ENCODE results near the gene SHC3.

SHC3 gene

DNA sequence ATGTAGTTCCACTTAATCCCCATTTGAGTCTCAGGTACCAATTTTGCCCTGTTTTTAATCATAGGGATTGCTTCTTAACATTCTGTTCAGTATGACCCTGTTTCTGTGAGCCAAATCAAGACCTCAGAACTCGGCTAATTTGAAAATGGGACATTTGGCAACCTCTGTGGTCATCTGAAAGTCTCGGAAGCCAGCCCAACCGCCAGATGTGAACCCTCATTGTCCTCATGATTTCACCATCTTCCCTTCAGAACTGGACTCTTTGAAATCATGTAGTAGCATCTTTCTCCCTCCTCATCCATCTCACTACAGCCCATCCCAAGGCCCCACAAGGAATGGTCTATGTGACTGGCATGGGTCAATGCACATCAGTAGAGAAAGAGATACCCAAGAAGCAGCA is 98.4 kb downstream of the SHC3 start:
- Histone ChIP-seq H3K9me3 (ENCODE audit: severe bottlenecking) (no peaks in the 10 kb centered on the region), H3K4me3 (ENCODE audit: severe bottlenecking) (no peak overlapping the region), H3K36me3 (ENCODE audit: low read depth) (no peaks in the 10 kb centered on the region), H3K27me3 (ENCODE audit: insufficient read depth, poor library complexity, severe bottlenecking) (no peaks in the 10 kb centered on the region), H3K4me1 (ENCODE audit: insufficient read depth, poor library complexity, severe bottlenecking) (no peaks in the 10 kb centered on the region), H3K27ac (ENCODE audit: poor library complexity, severe bottlenecking) (no peak overlapping the region)
- no peak for DNase-seq (ENCODE audit: low spot score)
- TF ChIP-seq, protein P1, sequence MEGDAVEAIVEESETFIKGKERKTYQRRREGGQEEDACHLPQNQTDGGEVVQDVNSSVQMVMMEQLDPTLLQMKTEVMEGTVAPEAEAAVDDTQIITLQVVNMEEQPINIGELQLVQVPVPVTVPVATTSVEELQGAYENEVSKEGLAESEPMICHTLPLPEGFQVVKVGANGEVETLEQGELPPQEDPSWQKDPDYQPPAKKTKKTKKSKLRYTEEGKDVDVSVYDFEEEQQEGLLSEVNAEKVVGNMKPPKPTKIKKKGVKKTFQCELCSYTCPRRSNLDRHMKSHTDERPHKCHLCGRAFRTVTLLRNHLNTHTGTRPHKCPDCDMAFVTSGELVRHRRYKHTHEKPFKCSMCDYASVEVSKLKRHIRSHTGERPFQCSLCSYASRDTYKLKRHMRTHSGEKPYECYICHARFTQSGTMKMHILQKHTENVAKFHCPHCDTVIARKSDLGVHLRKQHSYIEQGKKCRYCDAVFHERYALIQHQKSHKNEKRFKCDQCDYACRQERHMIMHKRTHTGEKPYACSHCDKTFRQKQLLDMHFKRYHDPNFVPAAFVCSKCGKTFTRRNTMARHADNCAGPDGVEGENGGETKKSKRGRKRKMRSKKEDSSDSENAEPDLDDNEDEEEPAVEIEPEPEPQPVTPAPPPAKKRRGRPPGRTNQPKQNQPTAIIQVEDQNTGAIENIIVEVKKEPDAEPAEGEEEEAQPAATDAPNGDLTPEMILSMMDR (IDR thresholded peaks at IDR 0.05; ENCODE audit: poor library complexity, severe bottlenecking), result no peak
- no peak for ATAC-seq (ENCODE audit: low read depth)

DNA sequence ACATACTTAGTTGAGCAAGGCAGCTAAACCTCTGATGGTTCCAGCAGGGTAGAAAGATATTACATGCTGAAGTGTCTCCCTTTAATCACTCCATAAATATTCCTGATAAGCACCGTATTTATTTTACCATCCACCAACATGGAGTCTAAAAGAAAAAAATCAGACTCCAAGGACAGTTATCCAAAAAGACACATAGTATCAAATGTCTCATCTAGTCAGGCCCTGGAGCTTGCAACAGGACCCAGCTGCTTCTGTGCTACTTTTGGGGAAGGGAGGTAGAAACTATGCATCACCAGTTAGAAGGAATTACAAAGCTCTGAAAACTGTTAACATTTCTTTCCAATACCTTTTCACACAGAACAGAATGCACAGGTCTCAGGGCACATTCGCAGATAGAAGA is 99.2 kb downstream of the SHC3 start:
- Histone ChIP-seq H3K9me3 (ENCODE audit: severe bottlenecking) (no peaks in the 10 kb centered on the region), H3K4me3 (ENCODE audit: severe bottlenecking) (no peak overlapping the region)
- no peak for ATAC-seq (ENCODE audit: low read depth)

DNA sequence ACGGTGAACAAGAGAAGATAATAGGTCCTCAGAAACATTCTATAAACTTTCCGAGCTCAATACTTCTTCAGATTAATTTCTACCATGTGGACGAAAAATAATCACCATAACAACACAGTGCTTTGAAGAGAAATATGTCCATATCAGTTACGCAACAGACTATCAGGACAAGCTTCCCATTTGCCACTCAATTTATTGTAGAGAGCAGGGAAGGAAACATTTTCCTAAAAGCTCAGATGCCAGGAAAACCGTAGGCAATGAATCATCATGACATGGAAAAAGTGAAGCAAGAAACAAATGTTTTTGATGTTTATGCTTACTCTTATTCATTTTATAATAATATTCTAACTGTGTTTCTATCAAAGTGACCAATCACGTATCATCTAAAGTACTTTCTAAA is 99.8 kb downstream of the SHC3 start:
- Histone ChIP-seq H3K27me3 (ENCODE audit: insufficient read depth, poor library complexity, severe bottlenecking) (no peaks in the 10 kb centered on the region), H3K27ac (ENCODE audit: poor library complexity, severe bottlenecking) (no peak overlapping the region), H3K36me3 (ENCODE audit: low read depth) (no peaks in the 10 kb centered on the region), H3K4me1 (ENCODE audit: insufficient read depth, poor library complexity, severe bottlenecking) (no peaks in the 10 kb centered on the region), H3K4me3 (ENCODE audit: severe bottlenecking) (no peak overlapping the region), H3K9me3 (ENCODE audit: severe bottlenecking) (no peaks in the 10 kb centered on the region)
- no peak for DNase-seq (ENCODE audit: low spot score)
- ATAC-seq (ENCODE audit: low read depth), result no peak
- TF ChIP-seq, protein P1 (IDR thresholded peaks at IDR 0.05; ENCODE audit: poor library complexity, severe bottlenecking), result no peak

More for the DNA sequence above, 99.2 kb downstream of the SHC3 start:
- H3K36me3 ChIP-seq (ENCODE audit: low read depth), result no peaks in the 10 kb centered on the region
- TF ChIP-seq, protein P1 (IDR thresholded peaks at IDR 0.05; ENCODE audit: poor library complexity, severe bottlenecking), result no peak
- DNase-seq (ENCODE audit: low spot score), result no peak
- no peaks in the 10 kb centered on the region for H3K27me3 ChIP-seq (ENCODE audit: insufficient read depth, poor library complexity, severe bottlenecking)
- H3K4me1 ChIP-seq (ENCODE audit: insufficient read depth, poor library complexity, severe bottlenecking), result no peaks in the 10 kb centered on the region
- no peak overlapping the region for H3K27ac ChIP-seq (ENCODE audit: poor library complexity, severe bottlenecking)

DNA sequence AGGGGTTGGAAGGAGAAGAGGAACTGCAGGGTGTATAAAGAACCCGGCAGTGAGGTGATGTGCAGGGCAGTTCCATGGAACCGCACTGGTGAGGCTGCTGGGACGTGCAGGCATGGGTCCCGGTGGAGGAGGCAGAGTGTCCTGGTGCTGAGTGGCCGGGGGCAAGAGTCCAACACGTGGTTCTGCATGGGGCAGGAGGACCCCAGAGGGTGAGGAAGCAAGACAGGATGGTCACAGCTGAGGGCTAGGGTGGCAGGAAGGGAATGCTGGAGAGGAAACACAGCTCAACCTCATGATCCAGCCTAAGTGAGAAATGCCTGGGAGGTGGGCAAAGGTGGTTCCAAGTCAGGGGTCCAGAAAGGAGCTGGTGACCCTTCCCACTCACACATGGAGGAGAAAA is 100.2 kb downstream of the SHC3 start:
- TF ChIP-seq, protein P1 (IDR thresholded peaks at IDR 0.05; ENCODE audit: poor library complexity, severe bottlenecking), result no peak

DNA sequence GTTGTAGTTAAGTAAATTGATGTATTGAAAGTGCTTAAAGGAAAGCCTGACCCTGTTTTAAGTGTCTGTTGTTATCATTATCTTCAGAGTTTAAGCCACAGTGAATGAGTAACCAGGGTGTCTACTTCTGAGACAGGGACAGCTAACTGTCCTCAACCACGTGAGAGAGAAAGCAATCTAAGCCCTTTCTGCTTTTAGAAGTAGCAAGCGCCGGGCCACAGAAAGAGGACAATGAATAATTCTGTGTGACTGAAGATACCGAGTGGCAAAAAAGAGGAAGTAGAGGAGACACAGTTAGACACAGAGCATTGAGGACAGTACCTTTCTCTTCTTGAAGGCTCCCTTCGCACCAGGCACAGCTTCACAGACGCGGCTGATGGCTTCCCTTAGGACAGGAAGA is 101.1 kb downstream of the SHC3 start:
- Histone ChIP-seq H3K4me1 (ENCODE audit: insufficient read depth, poor library complexity, severe bottlenecking) (no peaks in the 10 kb centered on the region), H3K4me3 (ENCODE audit: severe bottlenecking) (no peak overlapping the region), H3K27me3 (ENCODE audit: insufficient read depth, poor library complexity, severe bottlenecking) (no peaks in the 10 kb centered on the region), H3K9me3 (ENCODE audit: severe bottlenecking) (no peaks in the 10 kb centered on the region), H3K36me3 (ENCODE audit: low read depth) (no peaks in the 10 kb centered on the region), H3K27ac (ENCODE audit: poor library complexity, severe bottlenecking) (no peak overlapping the region)
- ATAC-seq (ENCODE audit: low read depth), result no peak
- TF ChIP-seq, protein P1 (IDR thresholded peaks at IDR 0.05; ENCODE audit: poor library complexity, severe bottlenecking), result no peak
- no peak for DNase-seq (ENCODE audit: low spot score)

More for the DNA sequence above, 100.2 kb downstream of the SHC3 start:
- no peak overlapping the region for H3K27ac ChIP-seq (ENCODE audit: poor library complexity, severe bottlenecking)
- H3K9me3 ChIP-seq (ENCODE audit: severe bottlenecking), result no peaks in the 10 kb centered on the region
- no peaks in the 10 kb centered on the region for H3K4me1 ChIP-seq (ENCODE audit: insufficient read depth, poor library complexity, severe bottlenecking)
- no peak overlapping the region for H3K4me3 ChIP-seq (ENCODE audit: severe bottlenecking)
- H3K27me3 ChIP-seq (ENCODE audit: insufficient read depth, poor library complexity, severe bottlenecking), result no peaks in the 10 kb centered on the region
- ATAC-seq (ENCODE audit: low read depth) (no peak), DNase-seq (ENCODE audit: low spot score) (no peak)
- no peaks in the 10 kb centered on the region for H3K36me3 ChIP-seq (ENCODE audit: low read depth)

All from RWPE2 (cell line).